Fibroblast of skin of left biceps (primary cell): ENCODE results near the gene RBMS1.
A peak's percentile ranks its signal among the peaks of the same experiment; 100 is the strongest.
"Not testable (repeated sequence)": the region's sequence is repeated elsewhere in the genome, so short reads cannot be mapped to it uniquely, and the experiment has no call there.

Source experiments
- DNase-seq, 2 experiments: peaks; one replicate each; pipeline ENCODE4 v3.0.0-alpha.2; 2013; ENCODE audit warnings: low read depth in 2 of 2

RBMS1 gene

GRCh38 chr2:160380611-160381010 is 113.0 kb downstream of the RBMS1 start:
- no peak for DNase-seq

GRCh38 chr2:160380000-160380570 is 113.5 kb downstream of the RBMS1 start:
- no peak for DNase-seq

DNA sequence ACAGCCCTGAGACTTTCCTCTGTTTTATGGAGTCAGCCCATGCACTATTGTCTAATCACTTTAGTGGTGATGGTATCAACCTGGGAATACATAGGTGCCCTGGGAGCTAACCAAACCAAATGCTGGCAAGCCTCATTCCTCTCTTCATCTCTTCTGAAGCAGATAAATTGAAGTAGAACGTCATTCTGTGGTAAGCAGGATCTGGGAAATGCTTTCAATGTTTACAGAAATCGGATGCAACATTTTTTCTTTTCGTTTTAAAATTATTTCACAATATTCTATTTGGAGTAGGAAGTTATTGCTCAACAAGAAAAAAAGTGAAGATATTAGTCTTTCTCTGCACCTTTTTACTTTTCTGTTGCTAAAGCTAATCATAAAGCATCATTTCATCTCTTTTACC is 114.2 kb downstream of the RBMS1 start:
- DNase-seq = peak; percentile 66 to 69

DNA sequence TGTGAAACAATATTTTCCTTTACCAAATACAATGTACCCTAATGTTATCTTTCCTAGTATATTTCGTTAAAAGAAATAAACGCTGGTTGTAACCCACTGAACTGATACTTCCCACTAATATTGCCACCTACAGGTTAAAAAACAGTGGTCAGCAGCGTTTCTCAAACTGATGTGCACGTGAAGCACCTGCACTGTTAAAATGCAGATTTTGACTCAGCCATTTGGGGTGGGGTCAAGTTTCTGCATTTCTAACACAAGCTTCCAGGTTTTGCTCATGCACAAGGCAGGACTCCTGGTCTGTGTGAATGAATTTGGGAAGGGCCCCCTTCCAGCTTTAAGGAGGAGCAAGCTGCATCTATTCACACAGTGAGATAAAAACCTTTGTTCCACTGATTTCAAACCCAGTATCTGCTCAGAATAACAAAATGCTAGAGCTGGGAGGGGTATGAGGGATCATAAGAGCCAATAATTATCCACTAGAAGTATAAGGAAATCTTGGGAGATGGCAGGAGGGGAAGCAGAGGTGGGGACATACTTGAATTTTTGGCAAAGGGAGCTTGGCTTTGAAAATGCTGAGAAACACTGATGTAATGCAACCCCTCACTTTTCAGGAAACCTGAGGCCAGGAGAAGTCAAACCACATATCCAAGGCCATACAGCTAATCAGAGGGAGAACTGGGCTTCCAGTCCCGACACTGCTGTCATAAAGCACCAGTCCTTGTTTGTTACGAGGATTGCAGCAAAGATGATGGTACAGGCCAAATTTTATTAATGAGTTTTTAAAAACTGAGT is 116.2 kb downstream of the RBMS1 start:
- no peak for DNase-seq

DNA sequence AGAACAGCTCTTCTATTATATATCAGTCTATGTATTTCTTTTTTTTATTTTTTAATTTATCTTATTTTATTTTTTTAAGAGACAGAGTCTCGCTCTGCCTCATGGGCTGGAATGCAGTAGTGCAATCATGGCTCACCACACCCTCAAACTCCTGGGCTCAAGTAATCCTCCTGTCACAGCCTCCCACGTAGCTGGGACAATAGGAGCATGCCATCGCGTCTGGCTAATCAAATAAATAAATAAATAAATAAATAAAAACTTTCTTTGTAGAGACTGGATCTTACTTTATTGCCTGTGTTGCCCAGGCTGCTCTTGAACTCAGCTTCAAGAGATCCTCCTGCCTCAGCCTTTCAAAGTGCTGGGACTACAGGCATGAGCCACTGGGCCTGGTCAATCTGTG is 117.0 kb downstream of the RBMS1 start:
- DNase-seq = no peak

DNA sequence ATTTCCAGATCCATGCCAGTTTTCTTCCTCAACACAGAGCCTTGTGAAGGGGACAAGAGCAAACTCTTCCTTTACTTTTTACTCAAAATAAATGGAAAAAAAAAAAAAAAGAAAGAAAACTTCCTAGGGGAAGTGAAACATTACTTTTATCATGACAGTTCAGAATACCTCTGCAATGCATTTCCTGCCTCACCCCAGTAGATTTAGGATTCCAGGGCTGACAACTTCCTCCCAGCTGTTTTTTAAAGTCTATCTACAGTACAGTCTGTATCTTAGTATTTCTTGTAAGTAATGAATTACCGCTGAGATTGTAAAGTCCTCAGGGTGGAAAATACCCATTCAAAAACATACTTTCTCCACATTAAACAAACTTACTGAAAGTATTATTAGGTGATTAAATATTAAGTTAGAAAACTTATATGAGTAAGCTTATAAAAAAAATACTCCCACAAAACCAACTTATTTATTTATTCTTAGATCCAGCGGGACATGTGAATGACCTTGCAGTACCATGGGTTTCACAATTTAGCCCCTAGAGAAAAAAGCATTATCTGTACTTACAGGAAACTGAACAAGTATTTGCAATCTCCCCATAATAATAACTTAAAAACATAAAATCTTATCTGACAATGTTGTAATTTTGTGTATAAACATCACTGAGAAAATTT is 117.7 kb downstream of the RBMS1 start:
- no peak for DNase-seq

DNA sequence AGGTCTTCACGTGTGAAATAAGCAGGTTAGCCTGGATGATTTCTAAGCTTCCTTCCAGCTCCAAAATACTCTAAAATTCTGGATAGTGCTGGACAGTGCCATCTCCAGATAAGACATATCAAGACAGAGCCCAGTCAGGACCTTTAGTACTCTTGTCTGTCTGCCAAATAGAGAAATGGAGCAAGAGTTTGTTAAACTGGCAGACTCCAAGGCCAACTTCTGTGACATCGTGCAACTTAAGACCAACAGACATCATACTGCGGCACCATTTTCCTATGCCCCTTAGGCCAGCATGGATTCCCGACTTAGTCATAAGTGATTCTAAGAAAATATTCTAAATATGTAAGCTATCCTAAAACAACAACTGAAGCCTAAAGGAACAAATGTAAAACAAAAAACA is 118.6 kb downstream of the RBMS1 start:
- no peak for DNase-seq

DNA sequence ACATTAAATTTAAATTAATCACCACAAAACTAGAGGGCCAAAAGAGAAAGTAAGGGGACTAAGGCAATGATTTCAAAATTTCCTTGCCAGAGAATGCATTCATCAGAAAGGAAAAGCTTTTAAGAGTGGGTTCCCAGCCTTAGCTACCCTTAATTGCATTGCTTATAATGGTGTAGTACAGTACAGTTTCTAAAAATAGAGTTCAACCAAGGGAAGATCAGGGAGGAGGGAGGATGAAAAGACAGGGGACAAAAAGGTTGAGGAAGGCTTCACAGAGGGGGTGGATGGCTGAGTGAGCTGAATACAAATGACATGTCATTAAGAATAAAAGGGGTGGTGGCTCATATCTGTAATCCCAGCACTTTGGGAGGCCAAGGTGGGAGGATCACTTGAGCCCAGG is 119.9 kb downstream of the RBMS1 start:
- DNase-seq = no peak

DNA sequence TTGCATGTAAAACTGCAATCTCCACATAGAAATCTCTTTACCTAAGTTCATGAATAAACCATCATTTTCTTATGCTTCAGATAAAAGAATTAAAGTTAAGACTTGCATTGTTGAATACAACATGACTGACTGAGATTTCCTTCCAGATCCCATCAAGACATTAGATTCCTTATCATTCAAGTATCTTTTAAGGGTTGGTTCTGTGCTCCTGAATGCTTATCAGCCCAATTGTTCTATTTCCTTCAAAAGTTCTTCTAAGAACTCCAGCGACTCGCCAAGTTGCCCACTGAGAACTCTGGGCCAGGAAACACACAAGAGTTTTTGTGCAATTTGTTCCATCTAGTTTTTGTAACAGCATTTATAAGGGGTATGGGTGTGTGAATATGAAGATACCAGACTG is 120.3 kb downstream of the RBMS1 start:
- no peak for DNase-seq

DNA sequence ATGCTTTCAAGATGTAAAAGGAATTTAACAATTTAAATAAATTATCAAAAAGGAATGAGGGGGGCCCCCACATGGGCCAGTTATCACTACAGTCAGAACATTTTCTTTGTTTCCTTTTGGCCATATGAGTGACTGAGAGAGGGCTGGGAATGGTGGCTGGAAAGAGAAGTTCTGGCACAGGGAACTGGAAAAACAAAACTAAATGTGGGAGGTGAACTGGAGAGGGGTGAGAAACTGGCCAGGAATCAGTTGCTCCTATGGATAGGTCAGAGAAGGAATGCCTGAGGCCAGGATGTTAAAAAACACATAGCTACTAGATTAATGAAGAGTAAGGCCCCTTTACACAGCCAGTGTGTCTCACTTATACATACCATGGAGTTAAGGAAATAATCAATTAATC is 121.0 kb downstream of the RBMS1 start:
- no peak for DNase-seq

- DNase-seq = no peak
Measured at GRCh38 chr2:160372010-160372356, 121.6 kb downstream of the RBMS1 start.

DNA sequence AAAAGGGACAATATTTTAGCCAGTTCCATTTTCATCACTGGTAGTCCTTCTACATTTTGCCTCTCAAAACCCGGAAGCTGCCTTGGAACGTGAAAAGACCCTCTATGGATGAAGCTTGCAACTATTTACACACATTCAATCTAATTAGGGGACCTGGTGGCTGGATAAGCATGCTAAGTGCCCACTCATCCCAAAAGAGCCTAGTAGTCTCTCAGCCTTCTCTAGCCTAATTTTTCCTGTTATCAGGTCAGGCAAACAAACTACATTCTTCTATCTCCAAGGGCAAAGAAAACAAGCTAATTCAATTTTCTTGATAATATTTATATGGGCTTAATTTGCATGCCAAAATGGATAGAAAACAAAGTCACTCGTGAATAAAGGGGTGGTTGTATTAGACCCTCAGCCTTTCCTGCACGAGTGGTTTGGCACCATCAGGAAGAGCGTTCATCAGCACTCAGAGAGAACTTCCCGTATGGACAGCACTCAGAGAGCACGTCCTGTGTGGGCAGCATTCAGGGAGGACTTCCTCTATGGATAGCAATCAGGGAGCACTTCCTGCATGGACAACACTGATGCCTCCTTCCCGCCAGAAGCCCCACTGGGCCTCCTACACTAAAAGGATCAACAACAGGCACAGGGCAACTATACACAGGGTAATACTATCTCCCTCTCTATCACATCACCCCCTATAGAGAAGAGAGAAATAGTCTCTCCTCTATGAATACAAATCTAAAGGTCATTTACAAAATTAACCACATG is 122.2 kb downstream of the RBMS1 start:
- no peak for DNase-seq

- no peak for DNase-seq
Measured at GRCh38 chr2:160368988-160369930, 124.3 kb downstream of the RBMS1 start.

GRCh38 chr2:160367887-160368286 is 125.7 kb downstream of the RBMS1 start:
- peak; percentile 89 to 90 for DNase-seq

DNA sequence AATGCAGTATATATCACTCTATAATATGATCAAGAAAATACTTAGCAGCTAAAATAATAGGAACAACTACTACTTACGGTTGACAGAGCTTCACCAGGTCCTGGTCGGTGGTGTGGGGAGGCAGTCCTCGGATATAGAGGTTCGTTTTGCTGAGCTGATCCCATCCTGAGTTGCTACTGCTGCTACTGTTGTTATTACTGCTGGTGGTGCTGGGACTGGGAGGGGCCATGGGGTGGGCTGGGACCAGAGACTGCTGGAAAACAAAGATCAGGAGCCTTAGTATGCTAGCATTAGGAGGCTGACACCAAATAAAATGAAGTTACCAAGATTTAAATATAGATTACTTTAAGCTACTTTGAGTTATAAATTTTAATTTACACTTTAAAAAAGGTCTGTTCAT is 126.5 kb downstream of the RBMS1 start:
- not testable (repeated sequence) for DNase-seq

- DNase-seq = no peak
Measured at GRCh38 chr2:160366474-160366873, 127.1 kb downstream of the RBMS1 start.

GRCh38 chr2:160365716-160366367 is 127.8 kb downstream of the RBMS1 start:
- DNase-seq = no peak

GRCh38 chr2:160364364-160364763 is 129.2 kb downstream of the RBMS1 start:
- DNase-seq = no peak

GRCh38 chr2:160363961-160364360 is 129.6 kb downstream of the RBMS1 start:
- DNase-seq = no peak

DNA sequence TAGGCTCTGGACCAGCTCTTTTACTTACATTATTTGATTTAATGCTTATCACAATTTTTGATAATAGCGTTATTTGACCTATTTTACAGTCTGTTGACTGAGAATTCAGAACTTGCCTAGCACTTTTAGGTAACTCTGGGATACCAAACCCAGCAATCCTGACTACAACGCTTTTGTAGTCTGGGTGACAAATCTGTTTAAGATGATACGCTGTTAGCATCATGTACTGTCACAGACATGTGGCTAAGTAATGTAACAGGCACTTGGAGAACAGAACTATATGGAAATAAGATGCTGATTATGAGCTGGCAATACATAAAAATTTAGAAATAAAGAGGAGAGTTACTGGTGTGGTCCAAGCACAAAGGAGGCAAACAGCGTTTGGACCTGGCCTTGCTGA is 130.6 kb downstream of the RBMS1 start:
- DNase-seq = no peak

- no peak for DNase-seq
Measured at GRCh38 chr2:160362541-160362940, 131.1 kb downstream of the RBMS1 start.
